Pancreas (tissue), 10 donors: ENCODE results near the gene AXDND1. TPM values are rescaled to one million over a fixed set of nuclear protein-coding genes. Genes with fewer than 3 reads are reported as not detected.

Source experiments
- ATAC-seq, 4 donors: fragments of 200-7000 bp; cut with Tn5 transposase; one replicate each; pipeline versions ENCODE4 v1.8.0 to v1.9.1; 2020; ENCODE audit warnings: mild to moderate bottlenecking in 4 of 4, moderate library complexity in 4 of 4
- DNase-seq, 6 donors: peaks; one replicate each; pipeline ENCODE4 v3.0.0-alpha.2; 2020
- FAIRE-seq: peaks from 2 replicates; lab custom pipeline; 2012; peaks lifted over from hg19 to GRCh38; lab: Jason Lieb, UNC
- H3K27ac ChIP-seq, 4 donors: fragments of 200-600 bp; sonication (generic); 1 replicate in 3 of 4; 2 replicates in 1 of 4; pipeline versions ENCODE4 v1.5.0 to v1.8.0; 2020
- H3K27me3 ChIP-seq, 4 donors: fragments of 200-600 bp; one replicate each; pipeline ENCODE4 v1.8.0; 2021
- H3K36me3 ChIP-seq, 3 donors: fragments of 200-600 bp; sonication (generic) in 1 of 3; one replicate each; pipeline versions ENCODE4 v1.5.0 to v1.8.0; 2020 to 2021
- H3K4me1 ChIP-seq, 3 donors: fragments of 200-600 bp; one replicate each; pipeline ENCODE4 v1.8.0; 2021
- H3K4me3 ChIP-seq, 4 donors: fragments of 200-600 bp; sonication (generic) in 2 of 4; one replicate each; pipeline versions ENCODE4 v1.5.0 to v1.8.0; 2020 to 2021
- H3K9me3 ChIP-seq, 4 donors: fragments of 200-600 bp; one replicate each; pipeline ENCODE4 v1.8.0; 2021
- WGBS, 2 donors: extraction: QIAGEN DNeasy Blood & Tissue Kit; methylation state at CpG; one replicate each; pipeline ENCODE4 v1.1.7; 2013; 5-methylcytosine and 5-hydroxymethylcytosine counted together
- intact Hi-C, 3 donors: fragments of 100-400 bp; cut with DNase I; formaldehyde crosslinking; loops; one replicate each; pipeline versions ENCODE4 v1.11.1 to v1.14.2; 2022
- polyA plus RNA-seq, 2 donors: library from polyadenylated mRNA; stranded (reverse); fragments of 200-250 nt; gene quantifications; one replicate each; pipeline ENCODE4 v1.2.3, GENCODE V29; 2013
- total RNA-seq, 6 donors: library from RNA; stranded (reverse); fragmentation: NEBNext Ultra II Directional in 4 of 6; extraction: Animal tissue kit (Norgen Biotek cat#: 25700) in 4 of 6; gene quantifications; one replicate each; pipeline versions ENCODE4 v1.2.1 to v1.2.4, GENCODE V29; 2021 to 2023
- TF ChIP-seq, protein P1 (sequence below), 4 donors: fragments of 200-600 bp; sonication (generic) in 3 of 4; IDR thresholded peaks; one replicate each; pipeline versions ENCODE4 v1.5.0 to v1.8.0; 2021; ENCODE audit warnings: antibody characterized with exemption in 4 of 4
- donor health status: healthy with polysubstance abuse.
- donor health status: DM: no; HTN: no; CAD: no; lungs with moderate emphysema.
- donor health status: DM: no; HTN: no; CAD: no.
- donor health status: control.
- donor health status: control.
- donor health status: Bipolar disorder and iron deficiency.
- donor health status: DM: yes; HTN: yes; CAD: no.
- donor health status: DM: no; HTN: no; CAD: no.
- donor health status: DM: no; HTN: no; CAD: no.
- donor health status: DM: yes; HTN: yes; CAD: no.

AXDND1 gene
- total and polyA plus RNA-seq, 8 donors = 0.09 to 0.45 (median 0.34) TPM; not detected in 2

DNA sequence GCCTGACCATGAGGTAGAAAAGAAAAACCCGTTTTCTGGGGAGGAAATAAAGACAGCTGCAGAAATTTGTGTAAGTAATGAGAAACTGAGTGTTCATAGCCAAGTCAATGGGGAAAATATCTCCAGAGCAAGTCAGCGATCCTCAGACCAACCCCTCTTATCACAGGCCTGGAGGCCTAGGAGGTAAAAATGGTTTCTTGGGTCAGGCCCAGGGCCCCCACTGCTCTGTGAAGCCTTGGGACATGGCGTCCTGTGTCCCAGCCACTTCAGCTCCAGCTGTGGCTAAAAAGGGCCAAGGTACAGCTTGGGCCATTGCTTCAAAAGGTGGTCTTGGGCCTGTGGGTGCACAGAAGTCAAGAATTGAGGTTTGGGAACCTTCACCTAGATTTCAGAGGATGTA, 108.9 kb downstream of the AXDND1 start:
- no peaks in the 10 kb centered on the region for H3K27me3 ChIP-seq
- TF ChIP-seq, protein P1, sequence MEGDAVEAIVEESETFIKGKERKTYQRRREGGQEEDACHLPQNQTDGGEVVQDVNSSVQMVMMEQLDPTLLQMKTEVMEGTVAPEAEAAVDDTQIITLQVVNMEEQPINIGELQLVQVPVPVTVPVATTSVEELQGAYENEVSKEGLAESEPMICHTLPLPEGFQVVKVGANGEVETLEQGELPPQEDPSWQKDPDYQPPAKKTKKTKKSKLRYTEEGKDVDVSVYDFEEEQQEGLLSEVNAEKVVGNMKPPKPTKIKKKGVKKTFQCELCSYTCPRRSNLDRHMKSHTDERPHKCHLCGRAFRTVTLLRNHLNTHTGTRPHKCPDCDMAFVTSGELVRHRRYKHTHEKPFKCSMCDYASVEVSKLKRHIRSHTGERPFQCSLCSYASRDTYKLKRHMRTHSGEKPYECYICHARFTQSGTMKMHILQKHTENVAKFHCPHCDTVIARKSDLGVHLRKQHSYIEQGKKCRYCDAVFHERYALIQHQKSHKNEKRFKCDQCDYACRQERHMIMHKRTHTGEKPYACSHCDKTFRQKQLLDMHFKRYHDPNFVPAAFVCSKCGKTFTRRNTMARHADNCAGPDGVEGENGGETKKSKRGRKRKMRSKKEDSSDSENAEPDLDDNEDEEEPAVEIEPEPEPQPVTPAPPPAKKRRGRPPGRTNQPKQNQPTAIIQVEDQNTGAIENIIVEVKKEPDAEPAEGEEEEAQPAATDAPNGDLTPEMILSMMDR (IDR thresholded peaks at IDR 0.05) = no peak
- H3K4me3 ChIP-seq = no peak overlapping the region
- no peaks in the 10 kb centered on the region for H3K9me3 ChIP-seq
- ATAC-seq (no peak), DNase-seq (no peak), FAIRE-seq (no peak)
- no peak overlapping the region for H3K27ac ChIP-seq
- no peaks in the 10 kb centered on the region for H3K36me3 ChIP-seq
- WGBS, 2 donors = 79 to 83% methylated on average over 3 of the region's 3 CpGs
- intact Hi-C loops = no loop called here
- no peaks in the 10 kb centered on the region for H3K4me1 ChIP-seq

DNA sequence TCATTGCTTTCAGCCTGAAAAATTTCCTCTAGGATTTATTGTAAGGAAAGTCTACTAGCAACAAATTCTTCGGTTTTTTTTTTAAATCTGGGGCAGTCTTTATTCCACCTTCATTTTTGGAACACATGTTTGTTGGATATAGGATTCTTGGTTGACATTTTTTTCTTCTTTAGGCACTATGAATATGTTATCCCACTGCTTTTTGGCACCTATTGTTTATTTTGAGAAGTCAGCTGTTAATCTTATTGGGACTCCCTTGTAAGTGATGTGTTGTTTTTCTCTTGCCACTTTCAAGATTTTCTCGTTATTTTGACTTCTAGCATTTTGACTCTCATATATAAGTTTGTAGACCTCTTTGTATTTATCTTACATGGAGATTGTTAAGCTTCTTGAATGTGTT, 110.7 kb downstream of the AXDND1 start:
- Histone ChIP-seq H3K4me3 (no peak overlapping the region), H3K9me3 (no peaks in the 10 kb centered on the region), H3K27ac (no peak overlapping the region), H3K36me3 (no peaks in the 10 kb centered on the region), H3K27me3 (no peaks in the 10 kb centered on the region), H3K4me1 (no peaks in the 10 kb centered on the region)
- TF ChIP-seq, protein P1 (IDR thresholded peaks at IDR 0.05) = no peak
- intact Hi-C loops = no loop called here
- FAIRE-seq = no peak
- no peak for DNase-seq
- no peak for ATAC-seq
- WGBS, 2 donors = 25 to 37% methylated on average over 2 of the region's 2 CpGs

DNA sequence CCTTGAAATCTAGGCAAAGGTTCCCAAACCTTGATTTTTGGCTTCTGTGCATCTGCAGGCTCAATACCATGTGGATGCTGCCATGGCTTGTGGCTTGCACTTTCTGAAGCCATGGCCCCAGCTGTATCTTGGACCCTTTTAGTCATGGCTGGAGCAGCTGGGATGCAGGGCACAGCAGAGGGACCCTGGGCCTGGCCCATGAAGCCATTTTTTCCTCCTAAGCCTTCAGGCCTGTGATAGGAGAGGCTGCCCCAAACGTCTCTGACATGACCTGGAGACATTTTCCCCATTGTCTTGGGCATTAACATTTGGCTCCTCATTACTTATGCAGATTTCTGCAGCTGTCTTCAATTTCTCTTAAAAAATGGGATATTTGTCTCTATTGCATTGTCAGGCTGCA, 112.6 kb downstream of the AXDND1 start:
- Histone ChIP-seq H3K36me3 (no peaks in the 10 kb centered on the region), H3K27ac (no peak overlapping the region), H3K4me1 (no peaks in the 10 kb centered on the region), H3K4me3 (no peak overlapping the region), H3K9me3 (no peaks in the 10 kb centered on the region), H3K27me3 (no peaks in the 10 kb centered on the region)
- FAIRE-seq (no peak), DNase-seq (no peak), ATAC-seq (no peak)
- whole genome bisulfite sequencing, 2 donors = 9 to 17% methylated on average over 1 of the region's 1 CpG
- TF ChIP-seq, protein P1 (IDR thresholded peaks at IDR 0.05) = no peak
- intact Hi-C loops = no loop called here

DNA sequence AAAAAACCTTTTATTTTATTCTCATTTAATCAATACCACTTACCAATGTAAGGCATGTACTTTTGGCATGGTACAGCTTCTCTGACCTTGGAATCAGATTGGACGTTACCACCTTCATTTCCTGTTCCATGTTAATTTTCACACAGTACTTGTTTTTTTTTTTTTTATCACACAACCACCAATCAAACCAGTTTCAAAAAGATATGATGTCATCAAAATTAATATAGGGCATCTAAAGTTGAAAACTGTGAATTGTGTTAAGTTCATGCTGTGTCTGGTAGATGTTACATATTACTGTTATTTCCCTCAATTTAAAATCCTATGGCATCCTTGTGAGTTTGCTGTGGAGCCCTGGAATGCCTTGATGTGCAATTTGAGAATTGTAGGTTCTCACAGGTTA, 124.8 kb downstream of the AXDND1 start:
- TF ChIP-seq, protein P1 (IDR thresholded peaks at IDR 0.05) = no peak
- intact Hi-C loops = no loop called here
- Histone ChIP-seq H3K27ac (no peak overlapping the region), H3K4me1 (no peaks in the 10 kb centered on the region), H3K9me3 (no peaks in the 10 kb centered on the region), H3K4me3 (no peak overlapping the region), H3K36me3 (no peaks in the 10 kb centered on the region), H3K27me3 (no peaks in the 10 kb centered on the region)
- WGBS, 2 donors = 13 to 14% methylated on average over 1 of the region's 1 CpG
- DNase-seq (no peak), ATAC-seq (no peak), FAIRE-seq (no peak)

DNA sequence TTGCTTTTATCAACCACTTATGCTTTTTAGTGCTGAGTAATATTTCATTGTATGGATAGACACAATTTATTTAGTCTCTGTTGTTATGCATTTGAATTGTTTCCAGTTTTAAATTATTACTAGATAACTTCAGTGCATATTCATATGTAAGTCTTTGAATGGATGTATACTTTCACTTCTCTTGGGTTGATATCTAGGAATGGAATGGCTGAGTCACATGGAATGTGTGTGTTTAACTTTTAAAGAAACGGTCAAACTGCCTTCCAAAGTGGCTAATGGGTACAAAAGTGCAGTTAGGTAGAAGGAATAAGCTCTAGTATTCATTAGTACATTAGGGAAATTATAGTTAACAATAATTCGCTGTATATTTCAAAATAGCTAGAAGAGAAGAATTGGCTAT, 127.6 kb downstream of the AXDND1 start:
- FAIRE-seq (no peak), DNase-seq (no peak), ATAC-seq (no peak)
- Histone ChIP-seq H3K4me1 (no peaks in the 10 kb centered on the region), H3K4me3 (no peak overlapping the region), H3K27me3 (no peaks in the 10 kb centered on the region), H3K9me3 (no peaks in the 10 kb centered on the region), H3K27ac (no peak overlapping the region), H3K36me3 (no peaks in the 10 kb centered on the region)
- TF ChIP-seq, protein P1 (IDR thresholded peaks at IDR 0.05) = no peak
- intact Hi-C loops = no loop called here
- WGBS, 2 donors = 51 to 68% methylated on average over 2 of the region's 2 CpGs
